ENCODE measurements around the gene NAA20.
"Not testable (repeated sequence)": the region's sequence is repeated elsewhere in the genome, so short reads cannot be mapped to it uniquely, and the experiment has no call there.

The NAA20 gene

DNA sequence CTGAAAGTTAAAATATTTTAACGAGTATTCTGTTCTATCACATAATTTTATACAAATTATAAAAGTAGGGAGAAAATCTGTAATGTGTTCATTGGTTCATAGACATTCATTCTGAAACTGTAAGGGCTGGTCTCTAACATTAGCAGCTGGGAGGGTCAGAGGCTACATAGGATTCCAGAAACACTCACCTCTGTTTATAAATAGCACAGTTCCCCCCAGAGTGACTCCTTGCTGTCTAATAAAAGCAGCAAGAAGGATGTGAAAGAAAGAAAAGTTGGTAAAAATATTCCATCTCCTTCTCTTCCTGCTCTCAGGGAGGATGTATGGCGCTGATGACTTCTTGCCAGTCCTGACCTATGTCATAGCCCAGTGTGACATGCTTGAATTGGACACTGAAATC, 25.3 kb upstream of the NAA20 start:
- DNase-seq (ENCODE audit: low read depth) = no peak

DNA sequence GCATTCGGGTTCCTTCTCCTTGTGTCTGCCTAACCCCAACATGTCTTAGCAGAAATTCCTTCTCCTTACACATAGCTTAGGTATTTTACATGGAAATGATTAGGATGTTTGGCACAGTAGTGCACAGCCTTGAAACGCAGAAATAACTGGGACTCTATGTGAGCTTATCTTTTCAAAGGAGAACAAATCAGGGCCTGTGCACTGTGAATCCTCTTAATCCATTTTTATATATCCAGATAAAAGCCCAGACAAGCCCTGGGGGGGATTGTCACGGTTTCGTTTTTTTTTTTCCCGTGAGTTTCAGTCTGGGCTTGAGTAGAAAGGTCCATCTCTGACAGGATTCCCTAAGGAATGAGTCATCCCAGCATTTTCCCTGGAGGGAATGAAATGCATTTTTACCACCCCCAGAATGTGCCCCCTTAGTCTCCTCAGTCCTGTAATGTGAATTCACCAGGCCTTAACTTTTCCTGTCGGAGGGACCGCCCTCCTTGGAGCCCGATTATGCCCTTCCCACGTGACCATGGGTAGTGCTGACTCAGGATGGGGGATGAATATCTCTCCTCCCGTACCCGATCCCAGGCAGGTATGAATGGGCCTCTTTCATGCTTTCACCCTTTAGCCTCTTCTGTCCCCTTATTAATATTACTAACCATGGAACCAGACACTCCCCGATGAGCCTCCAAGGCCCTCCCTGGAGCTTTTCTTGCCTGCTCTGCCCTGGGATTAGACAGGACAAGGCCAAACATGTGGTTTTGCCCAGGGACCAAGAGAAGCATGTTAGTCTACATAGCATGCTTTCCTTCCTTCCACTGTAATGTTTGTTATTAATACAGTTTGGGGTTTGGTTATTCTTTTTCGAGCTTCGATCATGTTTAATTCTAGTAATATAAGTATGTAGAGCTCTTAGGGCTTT, 23.9 kb upstream of the NAA20 start:
- no peak for DNase-seq (ENCODE audit: low read depth)

DNA sequence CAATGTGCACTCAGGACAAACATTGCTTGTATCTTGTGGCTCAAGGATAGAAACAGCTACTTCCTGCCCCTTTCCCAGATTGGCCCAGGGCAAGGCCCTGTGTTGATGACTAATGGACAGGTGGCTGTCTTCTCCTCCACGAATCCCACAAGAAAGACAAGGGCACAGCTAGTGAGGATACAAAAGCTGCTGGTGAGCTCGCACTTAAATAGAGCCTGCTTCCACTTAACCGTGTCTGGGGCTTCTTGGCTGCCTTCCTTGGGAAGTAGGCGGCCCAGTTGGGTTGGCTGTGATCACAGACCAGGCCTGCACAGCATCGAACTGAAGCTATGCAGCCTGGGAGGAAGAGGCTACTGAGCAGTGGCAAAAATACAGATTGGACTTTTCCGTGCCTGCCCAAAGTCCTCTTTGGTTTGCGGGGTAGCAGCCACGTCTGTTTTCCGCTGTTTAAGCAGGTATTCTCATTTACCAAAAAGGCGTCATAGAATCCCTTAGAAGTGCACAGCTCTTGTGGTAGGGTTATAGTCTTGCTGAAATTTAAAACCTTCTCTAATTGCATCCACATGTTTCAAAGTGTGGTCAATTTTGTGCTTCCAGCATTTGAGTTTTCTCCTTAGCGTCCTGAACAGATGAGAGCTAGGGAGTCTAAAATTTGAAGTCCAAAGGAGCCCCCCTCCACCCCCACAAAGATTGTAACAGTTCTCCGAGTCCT, 23.0 kb upstream of the NAA20 start:
- no peak for DNase-seq (ENCODE audit: low read depth)

DNA sequence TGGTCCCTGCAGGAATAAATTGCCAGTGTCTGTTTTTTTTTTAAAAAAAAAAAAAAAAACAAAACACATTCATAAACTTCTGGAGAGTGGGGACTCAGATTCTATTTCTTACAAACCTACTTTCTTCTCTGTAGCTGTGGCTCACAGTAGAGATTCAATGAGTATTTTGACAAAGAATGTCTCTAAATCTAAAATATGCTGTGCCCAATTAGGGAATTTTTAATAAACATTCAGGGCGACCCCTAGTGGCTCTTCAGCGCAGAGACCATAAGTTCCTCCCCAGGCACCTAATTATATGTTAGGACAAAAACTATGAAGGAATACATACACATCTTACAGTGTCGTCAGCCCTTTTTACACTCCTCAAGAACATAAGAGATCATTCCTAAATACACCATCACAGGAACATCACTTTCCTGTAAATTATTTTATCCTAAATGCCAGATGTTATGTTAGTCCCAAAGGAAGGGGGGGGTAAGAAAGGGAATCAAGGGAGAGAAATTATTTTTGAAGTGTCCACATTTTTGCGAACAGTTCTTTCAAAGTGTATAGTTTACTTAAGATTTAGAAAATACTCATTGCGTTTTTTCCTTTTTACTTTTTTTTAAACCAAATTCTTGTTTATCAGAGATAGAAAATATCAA, 21.8 kb upstream of the NAA20 start:
- DNase-seq (ENCODE audit: low read depth) = no peak

DNA sequence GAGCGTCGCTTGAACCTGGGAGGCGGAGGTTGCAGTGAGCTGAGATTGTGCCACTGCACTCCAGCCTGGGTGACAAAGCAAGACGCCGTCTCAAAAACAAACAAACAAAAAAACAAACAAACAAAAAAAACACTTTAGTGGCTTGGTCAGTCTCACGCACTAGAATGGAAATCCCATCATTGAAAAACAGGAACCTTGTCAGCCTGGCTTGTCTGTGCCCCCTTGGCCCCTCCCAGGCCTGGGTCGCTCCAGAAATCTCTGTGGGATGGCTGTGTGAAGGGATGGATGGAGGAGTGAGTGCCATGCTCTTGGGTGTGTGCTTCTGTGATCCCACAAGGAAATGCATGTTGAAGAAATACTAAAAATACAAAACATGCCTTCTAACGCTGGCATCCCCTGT, 20.9 kb upstream of the NAA20 start:
- DNase-seq (ENCODE audit: low read depth) = no peak

DNA sequence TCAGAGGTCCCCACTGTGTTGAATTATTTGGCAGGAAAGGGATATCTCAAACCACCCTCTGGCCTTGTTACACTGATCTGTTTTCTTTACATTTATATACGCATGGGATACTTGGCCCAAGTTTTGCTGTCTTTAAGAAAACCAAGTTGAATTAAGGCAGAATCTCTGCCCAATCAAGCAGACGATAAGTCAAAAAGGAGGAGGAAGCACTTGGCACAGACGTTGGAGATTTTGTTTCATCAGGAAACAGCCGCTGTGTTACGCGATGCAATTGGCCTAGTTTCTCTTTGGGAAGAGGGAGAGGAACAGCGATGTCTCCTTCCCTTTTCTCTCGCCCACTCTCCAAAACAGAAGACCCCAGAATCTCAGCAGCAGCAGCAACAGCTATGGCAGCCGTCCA, 20.2 kb upstream of the NAA20 start:
- no peak for DNase-seq (ENCODE audit: low read depth)

DNA sequence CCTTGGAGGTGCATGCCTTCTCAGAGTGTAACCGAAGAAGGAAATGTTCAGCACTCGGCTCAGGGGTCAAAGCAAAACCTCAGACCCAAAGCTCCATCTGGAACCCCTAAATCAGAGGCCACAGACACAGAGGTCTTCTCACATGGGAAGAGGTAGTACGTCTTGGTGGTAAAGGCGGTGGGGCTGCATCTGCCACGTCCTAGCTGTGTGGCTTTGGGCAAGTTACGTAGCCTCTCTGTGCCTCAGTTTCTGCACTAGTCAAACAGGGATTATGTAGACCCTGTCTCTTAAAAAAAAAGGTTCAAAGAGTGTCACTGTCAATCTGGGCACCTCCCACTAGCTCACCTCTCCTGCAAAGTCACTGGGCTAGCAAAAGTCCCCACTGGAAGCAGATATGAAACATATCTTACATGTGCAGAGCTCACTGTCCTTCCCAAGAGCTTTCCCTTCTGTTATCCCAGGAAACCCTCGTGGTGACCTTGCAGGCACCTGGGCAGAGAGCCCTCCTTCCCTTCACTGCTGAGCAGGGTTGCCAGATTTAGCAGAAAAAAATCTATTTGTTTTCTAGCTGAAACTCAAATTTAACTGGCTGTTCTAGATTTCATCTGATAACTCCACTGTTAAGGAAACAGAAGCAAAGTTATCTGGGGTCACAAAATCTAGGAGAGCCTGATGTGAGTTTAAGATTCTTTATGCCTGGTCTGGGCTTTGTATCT, 18.0 kb upstream of the NAA20 start:
- DNase-seq (ENCODE audit: low read depth) = no peak

DNA sequence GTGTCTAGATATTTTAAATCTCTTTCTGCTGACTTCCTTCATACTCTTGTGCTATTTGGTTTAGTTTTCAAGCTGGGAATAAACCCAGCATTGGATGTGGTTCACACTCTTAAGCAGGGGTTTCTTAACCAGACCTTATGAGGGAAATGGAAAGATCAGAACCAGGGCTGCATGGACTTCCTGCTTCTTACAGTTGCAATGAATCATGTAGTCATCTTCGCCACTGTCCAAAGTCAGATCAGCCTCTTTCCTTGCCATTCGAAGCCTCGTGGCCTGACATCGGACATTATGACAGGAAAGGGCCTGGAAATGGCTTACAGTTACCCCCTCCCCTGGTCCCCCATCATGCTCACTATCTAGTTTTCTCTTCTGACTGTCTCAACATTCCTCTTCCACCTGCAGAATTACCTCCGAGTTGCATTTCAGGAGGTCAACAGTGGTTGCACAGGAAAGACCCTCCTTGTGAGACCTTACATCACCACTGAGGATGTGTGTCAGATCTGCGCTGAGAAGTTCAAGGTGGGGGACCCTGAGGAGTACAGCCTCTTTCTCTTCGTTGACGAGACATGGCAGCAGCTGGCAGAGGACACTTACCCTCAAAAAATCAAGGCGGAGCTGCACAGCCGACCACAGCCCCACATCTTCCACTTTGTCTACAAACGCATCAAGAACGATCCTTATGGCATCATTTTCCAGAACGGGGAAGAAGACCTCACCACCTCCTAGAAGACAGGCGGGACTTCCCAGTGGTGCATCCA, 16.8 kb upstream of the NAA20 start:
- no peak for DNase-seq (ENCODE audit: low read depth)

DNA sequence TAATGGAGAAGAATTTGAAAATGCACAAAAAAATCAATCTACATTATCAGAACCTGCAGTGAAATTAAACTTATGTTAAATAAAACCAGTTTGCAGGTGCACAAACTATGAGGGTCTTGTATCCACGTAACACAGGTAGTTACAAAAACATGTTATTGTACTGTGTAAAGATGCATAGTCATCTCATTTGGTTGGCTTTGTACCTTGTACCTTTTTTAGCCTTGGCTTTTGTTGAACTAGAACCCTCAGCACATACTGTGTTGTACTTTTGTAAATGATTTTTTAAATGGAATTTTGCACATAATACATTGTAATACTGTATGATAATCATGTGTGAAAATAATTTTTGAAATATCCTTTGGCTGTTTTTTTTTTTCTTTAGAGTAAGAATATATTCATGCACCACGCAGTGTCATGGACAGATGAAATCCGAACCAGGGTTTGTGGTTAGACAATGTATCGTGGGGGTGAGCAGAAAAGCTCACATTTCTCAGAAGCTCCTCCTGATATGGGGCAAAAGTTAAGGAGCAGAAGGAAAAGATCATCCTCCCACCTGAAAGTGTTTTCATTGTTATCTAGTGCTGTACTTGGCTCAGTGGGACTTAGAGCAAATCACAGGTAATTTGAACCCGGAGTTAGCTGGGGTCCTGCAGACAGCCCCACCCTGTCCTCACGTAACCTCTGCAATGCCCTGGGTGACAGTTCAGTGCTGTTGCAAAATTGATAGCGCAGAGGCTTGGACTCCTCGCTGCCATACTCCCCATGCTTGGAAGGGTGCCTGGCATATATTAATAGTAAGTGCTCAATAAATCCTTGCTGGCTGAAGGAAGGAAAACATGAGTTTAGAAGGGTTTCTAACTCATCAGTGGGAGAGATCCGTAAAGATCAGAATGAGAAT, 14.8 kb upstream of the NAA20 start:
- DNase-seq (ENCODE audit: low read depth) = no peak

DNA sequence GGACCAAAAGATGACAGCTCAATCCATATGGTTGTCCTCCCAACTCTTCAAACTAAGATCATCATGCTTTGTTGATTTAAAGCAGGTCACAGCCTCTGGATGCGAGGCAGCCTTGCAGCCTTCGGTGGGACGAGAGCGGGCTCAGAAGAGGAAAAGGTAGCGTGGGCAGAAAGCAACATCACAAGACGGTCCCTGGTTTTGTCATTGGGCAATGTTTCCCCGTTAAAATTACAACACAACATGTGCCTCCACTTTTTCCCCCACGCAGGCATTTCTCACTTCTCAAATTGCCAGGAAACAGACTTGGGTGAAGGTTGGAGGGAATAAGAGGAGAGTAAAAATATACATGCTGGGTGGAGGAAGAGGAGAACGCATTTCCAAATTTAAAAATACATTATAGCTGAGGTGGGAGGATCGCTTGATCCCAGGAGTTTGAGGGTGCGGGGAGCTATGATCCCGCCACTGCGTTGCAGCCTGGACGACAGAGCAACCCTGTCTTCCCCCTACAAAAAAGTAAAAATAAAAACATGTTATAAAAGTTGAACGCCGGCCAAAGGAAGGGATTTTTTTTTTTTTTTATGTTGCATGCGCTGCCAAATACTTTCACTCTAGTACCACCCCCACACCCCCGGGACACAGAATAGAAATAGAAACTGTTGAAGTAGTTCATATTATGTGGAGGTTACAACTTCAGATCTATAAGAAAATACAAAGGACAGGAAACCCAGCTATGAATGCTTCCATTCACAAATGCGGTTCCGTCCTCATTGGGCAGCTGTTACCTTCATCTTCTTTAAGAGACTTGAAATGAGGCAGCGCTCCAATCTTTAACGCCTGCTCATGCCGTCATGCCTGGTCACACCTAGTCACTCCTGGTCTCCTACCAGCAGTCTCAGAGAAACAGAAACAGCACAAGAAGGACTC, 13.9 kb upstream of the NAA20 start:
- no peak for DNase-seq (ENCODE audit: low read depth)

DNA sequence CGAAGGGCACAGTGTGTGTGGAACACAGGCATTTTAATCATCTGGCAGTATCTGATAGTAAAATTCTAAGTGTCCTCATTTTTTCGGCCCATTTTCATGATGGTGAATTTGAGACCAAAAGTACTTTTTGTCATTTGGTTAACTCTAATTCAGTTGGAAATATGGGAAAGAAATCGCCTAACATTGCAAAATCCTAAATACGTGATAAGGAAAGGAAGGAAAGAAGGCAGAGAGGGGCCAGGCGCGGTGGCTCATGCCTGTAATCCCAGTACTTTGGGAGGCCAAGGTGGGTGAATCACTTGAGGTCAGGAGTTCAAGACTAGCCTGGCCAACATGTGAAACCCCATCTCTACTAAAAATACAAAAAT, 13.2 kb upstream of the NAA20 start:
- DNase-seq (ENCODE audit: low read depth) = not testable (repeated sequence)

DNA sequence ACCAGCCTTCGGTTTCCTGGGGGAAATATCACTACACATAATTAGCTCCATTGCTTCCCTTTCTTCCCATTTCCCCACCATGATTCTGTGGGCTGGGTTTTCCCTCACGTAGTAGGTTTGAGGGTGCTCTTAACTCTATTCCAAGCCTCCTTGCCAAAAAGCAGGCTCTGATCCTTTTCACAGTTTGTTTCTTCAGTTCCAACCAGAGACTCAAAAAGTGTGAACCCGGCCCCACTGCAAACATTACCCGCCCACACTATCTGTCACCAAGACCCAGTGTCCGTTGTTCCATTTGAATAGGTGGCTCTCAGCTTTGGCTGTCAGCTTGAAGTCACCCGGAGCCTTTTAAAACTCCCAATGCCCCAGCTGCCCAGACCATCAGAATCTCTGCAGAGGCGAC, 11.8 kb upstream of the NAA20 start:
- no peak for DNase-seq (ENCODE audit: low read depth)

DNA sequence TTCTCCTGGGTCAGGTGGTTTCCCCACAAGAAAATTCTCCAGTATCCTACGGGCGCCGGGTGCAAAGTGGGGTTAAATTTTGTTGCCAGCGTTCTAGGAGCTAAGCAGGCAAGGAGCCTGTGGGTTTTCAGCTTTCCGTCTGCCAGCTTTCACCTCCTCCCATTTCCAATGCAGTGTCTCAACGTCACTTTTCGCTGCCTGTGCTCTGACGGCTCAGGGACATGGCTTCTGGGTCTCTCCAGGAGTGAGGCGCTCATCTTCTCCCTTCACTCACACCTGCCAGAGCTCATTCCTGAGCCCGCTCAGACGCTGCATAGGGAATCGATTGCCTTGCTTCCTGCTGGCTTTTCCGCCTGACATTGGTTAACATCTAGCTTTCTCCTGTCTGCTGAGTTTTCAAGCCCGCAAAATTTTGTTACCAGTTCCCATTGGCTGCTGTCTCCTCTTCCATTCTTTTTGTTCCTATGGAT, 7.3 kb upstream of the NAA20 start:
- DNase-seq (ENCODE audit: low read depth) = no peak

DNA sequence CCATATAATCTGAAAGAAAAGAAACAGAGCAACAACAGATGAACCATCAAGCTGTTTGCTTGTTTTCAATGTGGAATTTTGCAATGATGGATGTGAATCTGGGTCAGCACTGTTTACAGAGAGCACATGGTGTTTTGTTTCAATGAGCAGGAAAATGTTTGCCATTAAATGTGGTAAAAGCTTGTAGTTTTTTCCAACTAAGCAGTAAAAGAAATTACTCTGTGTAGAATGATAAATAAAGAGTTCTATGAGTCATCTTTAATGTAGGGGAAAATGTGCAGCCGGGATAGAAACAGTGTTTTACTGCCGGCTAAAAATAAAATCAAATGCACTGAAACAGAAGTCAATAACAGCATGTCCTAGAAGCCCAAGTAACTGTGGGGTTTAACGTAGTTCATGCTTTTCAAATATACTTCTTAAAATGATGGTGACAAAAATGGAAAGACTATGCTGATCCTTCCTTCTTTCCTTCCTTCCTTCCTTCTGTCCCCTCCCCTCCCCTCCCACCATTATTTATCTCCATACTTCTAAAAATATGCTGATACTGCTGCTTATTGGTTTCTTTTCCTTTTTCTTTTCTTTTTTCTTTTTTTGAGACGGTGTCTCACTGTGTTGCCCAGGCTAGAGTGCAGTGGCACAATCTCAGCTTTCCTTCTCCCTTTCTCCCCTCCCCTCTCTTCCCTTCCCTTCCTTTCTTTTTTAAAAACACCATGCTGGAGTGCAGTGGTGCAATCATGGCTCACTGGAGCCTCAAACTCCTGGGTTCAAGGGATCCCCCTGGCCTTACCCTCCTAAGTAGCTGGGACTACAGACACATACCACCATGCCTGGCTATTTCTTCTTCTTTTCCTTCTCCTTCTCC, 6.3 kb upstream of the NAA20 start:
- DNase-seq (ENCODE audit: low read depth) = no peak

DNA sequence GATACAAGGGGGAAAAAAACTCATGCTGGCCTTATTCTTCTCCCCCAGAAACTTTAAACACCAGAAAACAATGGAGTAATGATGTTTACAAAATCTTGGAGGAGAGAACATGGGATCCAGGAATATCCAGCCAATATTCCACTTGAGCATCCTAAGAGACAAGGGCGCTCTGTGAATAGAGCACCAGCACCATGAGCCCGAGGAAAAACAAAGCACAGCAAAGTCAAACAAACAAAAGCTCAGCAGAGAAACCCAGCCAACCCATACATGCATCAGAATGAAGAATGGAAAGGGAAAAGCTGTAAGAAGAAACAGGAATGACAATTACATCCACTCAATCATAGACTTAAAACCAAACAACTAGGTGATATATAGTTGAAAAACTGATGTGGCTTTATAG, 4.6 kb upstream of the NAA20 start:
- no peak for DNase-seq (ENCODE audit: low read depth)

DNA sequence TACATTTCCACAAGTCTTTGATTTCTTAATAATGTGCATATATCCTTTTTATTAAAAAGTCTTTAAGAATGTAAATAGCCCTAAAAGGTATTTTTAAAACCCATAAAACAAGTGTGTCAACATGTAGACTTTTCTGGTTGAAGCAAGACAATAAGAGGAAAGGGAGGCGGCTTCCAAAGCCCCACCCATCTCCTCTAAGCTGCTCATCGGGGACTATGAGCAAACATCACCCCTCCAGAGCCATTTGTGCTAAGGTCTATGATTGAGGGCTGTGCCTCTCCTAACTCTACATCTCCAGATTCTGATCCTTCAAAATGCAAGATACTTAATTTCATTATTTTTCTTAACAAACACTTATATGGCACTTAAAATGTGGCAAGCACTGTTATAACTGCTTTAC, 2.5 kb upstream of the NAA20 start:
- DNase-seq (ENCODE audit: low read depth) = no peak

DNA sequence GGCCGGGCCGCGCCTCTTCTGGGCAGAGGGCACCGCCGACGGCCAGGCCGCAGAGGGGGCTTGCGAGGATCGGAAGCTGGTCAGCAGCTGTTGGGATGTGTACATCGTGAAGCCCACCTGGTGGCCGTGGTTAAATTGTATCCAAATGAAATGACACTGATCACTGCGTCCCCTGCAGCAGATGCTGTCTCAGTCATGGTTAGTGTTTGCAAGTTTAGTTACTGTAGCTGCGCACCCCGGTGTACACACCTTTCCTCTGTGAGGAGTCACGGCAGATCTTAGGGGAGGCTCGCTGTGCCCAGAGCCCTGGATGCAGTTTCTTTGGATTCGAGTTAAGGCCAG, 653 bp downstream of the NAA20 start:
- DNase-seq (ENCODE audit: low read depth) = no peak

DNA sequence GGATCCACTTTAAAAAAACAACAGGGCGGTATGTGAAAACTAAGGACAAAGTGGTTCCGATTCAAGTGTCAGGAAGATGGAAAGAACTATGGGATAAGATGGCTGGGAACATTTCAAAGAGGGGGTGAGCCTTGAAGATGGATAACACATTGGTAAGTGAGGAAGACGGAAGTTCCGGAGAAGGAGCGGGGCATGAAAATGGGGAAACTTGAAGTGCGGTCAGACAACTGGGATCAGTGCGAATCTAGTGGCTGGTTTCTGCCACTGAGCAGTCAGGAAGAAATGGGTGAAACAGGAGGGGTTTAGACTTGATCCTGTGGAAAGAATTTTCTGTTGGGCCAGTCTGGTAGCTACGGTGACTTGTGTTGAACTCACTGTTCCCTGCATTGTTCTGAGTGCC, 1.2 kb downstream of the NAA20 start:
- DNase-seq (ENCODE audit: low read depth) = no peak
